Measurements from ENCODE around the gene FHDC1.

FHDC1 gene

GRCh38 chr4:152979731-152980330 lies 43.7 kb downstream of the FHDC1 start:
- DNase-seq (ENCODE audit: low read depth in 2 of 2, low spot score in 1 of 2): no peak

- DNase-seq (ENCODE audit: low read depth in 2 of 2, low spot score in 1 of 2): no peak
These were observed 45.2 kb downstream of the FHDC1 start for GRCh38 chr4:152981278-152981677.

DNA sequence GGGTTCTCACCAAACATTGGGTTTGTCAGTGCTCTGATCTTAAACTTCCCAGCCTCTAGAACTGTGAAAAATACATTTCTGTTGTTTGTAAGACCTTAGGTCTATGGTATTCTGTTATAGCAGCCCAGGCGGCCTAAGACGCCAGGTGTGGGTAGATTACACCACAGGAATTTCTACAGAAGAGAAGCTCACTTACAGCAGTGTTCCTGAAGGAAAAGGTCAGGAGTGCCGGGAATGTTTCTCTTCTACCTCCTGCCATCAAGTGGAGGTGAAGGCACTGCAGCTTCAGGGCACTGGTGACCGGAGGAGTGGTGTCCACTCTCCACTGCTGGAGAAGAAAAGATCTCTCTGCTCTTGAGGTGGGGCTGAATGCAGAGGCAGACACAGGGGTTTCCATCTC lies 45.7 kb downstream of the FHDC1 start:
- no peak for DNase-seq (ENCODE audit: low read depth in 2 of 2, low spot score in 1 of 2)

GRCh38 chr4:152983221-152983620 lies 47.1 kb downstream of the FHDC1 start:
- no peak for DNase-seq (ENCODE audit: low read depth in 2 of 2, low spot score in 1 of 2)

GRCh38 chr4:152983774-152984411 lies 47.8 kb downstream of the FHDC1 start:
- DNase-seq (ENCODE audit: low read depth in 2 of 2, low spot score in 1 of 2): no peak

- no peak for DNase-seq (ENCODE audit: low read depth in 2 of 2, low spot score in 1 of 2)
These were observed 52.8 kb downstream of the FHDC1 start for GRCh38 chr4:152988721-152989553.

DNA sequence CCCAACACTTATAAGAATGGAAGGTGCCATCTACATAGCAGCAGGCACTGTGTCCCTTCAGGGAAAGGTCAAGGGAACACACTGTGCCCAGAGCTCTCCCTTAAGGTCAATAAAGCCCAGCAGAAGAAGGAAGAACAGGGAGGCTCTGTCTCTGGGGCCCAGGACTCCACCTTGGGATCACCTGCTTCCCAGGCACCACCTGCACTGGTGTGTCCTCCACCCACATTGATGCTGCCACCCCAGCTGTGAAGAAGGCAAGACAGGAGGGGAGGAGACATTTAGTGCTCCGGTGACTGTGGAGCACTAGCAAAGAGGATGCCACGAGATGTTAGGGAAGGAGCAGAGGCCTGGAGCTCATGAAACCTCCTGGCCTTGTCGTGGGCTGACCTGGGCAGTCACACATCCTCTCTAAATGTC lies 53.4 kb downstream of the FHDC1 start:
- no peak for DNase-seq (ENCODE audit: low read depth in 2 of 2, low spot score in 1 of 2)

GRCh38 chr4:152990471-152991131 lies 54.5 kb downstream of the FHDC1 start:
- no peak for DNase-seq (ENCODE audit: low read depth in 2 of 2, low spot score in 1 of 2)

GRCh38 chr4:152991398-152991797 lies 55.3 kb downstream of the FHDC1 start:
- no peak for DNase-seq (ENCODE audit: low read depth in 2 of 2, low spot score in 1 of 2)

GRCh38 chr4:152992027-152992426 lies 55.9 kb downstream of the FHDC1 start:
- no peak for DNase-seq (ENCODE audit: low read depth in 2 of 2, low spot score in 1 of 2)

- DNase-seq (ENCODE audit: low read depth in 2 of 2, low spot score in 1 of 2): no peak
These were observed 56.3 kb downstream of the FHDC1 start for GRCh38 chr4:152992466-152992865.

- DNase-seq (ENCODE audit: low read depth in 2 of 2, low spot score in 1 of 2): no peak
These were observed 57.9 kb downstream of the FHDC1 start for GRCh38 chr4:152994038-152994437.

- no peak for DNase-seq (ENCODE audit: low read depth in 2 of 2, low spot score in 1 of 2)
These were observed 60.0 kb downstream of the FHDC1 start for GRCh38 chr4:152996111-152996571.

DNA sequence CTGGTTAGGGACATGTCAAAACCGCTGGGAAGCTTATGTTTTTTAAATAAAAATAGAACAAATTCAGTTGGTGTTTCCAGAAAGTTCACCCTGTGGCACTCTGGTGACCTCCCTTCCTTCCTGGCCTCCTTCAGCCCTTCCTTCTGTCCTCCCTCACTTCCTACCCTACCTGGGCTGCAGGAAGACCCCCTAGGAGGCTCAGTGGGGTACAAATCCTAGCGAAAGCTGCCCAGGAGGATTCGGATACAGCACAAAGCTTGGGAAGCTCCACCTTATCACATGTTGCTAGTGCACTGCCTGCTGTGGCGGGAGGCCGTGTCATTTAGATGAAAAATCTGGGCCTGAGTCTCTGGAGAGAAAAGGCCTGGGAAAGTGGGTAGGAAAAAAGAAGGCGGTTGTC lies 60.5 kb downstream of the FHDC1 start:
- no peak for DNase-seq (ENCODE audit: low read depth in 2 of 2, low spot score in 1 of 2)

GRCh38 chr4:152997288-152997687 lies 61.2 kb downstream of the FHDC1 start:
- DNase-seq (ENCODE audit: low read depth in 2 of 2, low spot score in 1 of 2): no peak

- DNase-seq (ENCODE audit: low read depth in 2 of 2, low spot score in 1 of 2): no peak
These were observed 61.8 kb downstream of the FHDC1 start for GRCh38 chr4:152997771-152998487.

DNA sequence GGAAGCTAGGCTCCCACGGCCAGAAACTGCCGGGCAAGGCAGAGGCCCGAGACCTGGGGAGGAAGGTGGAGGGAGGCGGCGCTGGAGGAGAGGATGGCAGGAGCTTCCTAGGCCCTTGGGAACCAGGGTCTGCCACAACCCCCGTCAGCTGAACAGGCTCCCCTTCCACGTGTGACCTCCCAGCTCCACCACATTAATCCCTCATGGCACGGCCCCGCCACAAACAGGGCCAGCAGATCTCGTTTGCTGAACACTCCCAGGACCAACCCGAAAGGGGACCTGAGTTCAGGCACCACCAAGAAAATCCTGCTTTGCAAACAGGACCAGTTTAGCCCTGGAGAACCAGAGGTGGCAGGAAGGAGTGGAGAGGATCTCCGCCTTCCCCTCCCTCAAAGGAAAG lies 62.7 kb downstream of the FHDC1 start:
- DNase-seq (ENCODE audit: low read depth in 2 of 2, low spot score in 1 of 2): no peak

DNA sequence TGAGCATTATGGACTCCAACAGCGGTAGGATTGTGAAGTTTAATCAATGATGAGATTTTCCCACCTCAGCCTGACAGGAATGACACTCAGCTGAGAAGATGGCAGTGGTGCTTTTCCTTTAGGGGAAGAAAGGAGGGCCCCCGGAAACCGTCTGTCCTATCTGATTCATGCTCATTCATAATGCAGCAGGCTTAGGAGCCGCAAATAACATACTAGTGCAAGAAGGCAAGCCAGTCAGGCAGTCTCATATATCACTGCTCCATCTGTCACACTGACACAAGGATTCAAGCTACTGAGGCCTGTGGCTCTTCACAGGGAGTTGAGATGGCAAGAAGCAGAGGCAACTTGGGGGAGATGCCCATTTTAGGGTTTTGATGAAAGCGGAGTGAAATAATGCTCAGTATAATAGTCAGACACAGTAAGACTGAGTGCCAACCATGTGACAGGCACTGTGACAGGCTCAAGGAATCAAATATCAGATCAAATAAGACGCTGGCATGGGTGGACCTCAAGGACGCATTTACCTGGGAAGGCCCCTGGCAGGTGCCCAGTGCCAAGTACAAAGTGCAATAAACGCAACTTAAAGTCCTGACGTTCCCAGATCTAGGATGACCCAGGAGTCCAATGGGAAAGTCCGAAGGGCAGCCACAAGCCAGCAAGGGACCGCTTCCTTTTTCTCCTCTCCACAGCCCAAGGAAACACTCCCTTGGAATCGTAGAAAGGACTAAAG lies 63.4 kb downstream of the FHDC1 start:
- no peak for DNase-seq (ENCODE audit: low read depth in 2 of 2, low spot score in 1 of 2)

- no peak for DNase-seq (ENCODE audit: low read depth in 2 of 2, low spot score in 1 of 2)
These were observed 63.9 kb downstream of the FHDC1 start for GRCh38 chr4:153000076-153000420.

DNA sequence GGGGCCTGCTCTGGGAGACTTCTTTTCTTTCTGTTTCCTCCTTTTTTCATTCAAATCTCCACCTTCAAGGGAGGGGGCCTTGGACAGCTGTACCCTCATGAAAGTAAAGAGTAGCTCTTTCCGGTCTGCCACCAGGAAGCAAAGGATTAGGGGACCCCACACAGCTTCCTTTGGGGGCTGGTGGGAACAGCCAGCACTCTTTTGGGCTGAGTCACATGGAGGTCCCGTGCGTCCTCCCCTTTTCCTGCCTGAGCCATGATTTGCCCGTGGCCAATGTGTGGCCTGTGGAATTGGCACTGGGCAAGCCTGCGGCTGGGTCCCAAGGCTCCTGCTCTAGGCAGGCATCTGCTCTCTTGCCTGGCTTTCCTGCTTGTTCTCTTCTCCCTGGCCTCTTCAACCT lies 65.5 kb downstream of the FHDC1 start:
- no peak for DNase-seq (ENCODE audit: low read depth in 2 of 2, low spot score in 1 of 2)

Measured in stimulated activated CD8-positive, alpha-beta memory T cell treated with anti-CD3 and anti-CD28 coated beads, Interleukin-4, amount 100 ng/mL, for 4 hours (primary cell).